MM.1S (cell line): ENCODE results near the gene PGBD2.

Experiments
- EZH2 ChIP-seq: fragments of 300-600 bp; sonication (generic); optimal IDR thresholded peaks from 2 replicates; pipeline ENCODE3; 2017; ENCODE audit warnings: low read depth, mild to moderate bottlenecking, antibody characterized with exemption, low read length, mixed read lengths
- EZH2phosphoT487 ChIP-seq: fragments of 300-600 bp; sonication (generic); IDR thresholded peaks from 2 replicates; pipeline ENCODE4 v1.6.1; 2018; ENCODE audit warnings: antibody characterized with exemption, low read length
- TF ChIP-seq, protein P1 (sequence below): fragments of 300-600 bp; sonication (generic); IDR thresholded peaks from 2 replicates; pipeline ENCODE4 v1.5.1; 2016; ENCODE audit warnings: antibody characterized with exemption, low read length, mixed read lengths

DNA sequence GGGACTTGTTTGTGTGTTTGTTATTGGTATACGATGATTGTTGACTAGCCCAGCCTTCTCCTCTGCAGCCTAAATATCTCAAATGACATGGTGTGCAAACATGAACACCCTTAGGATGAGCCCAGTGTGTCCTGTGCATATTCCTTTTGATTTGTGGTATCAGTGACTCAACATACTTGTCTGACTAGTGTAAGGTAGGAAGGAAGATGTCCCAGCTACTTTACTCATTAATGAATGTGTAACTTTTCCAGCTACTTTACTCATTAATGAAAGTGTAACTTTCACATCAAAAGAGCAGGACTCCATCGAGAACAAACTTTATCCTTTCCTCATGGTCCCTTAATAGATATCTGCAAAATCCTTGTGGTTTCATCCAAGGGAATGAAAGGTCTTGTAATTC lies 44.4 kb upstream of the PGBD2 start:
- TF ChIP-seq EZH2: no peak
- TF ChIP-seq, protein P1, sequence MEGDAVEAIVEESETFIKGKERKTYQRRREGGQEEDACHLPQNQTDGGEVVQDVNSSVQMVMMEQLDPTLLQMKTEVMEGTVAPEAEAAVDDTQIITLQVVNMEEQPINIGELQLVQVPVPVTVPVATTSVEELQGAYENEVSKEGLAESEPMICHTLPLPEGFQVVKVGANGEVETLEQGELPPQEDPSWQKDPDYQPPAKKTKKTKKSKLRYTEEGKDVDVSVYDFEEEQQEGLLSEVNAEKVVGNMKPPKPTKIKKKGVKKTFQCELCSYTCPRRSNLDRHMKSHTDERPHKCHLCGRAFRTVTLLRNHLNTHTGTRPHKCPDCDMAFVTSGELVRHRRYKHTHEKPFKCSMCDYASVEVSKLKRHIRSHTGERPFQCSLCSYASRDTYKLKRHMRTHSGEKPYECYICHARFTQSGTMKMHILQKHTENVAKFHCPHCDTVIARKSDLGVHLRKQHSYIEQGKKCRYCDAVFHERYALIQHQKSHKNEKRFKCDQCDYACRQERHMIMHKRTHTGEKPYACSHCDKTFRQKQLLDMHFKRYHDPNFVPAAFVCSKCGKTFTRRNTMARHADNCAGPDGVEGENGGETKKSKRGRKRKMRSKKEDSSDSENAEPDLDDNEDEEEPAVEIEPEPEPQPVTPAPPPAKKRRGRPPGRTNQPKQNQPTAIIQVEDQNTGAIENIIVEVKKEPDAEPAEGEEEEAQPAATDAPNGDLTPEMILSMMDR: no peak
- TF ChIP-seq EZH2phosphoT487: no peak
